Liver (tissue), 9 donors: ENCODE data around the gene MARCKS. TPM values are rescaled to one million over a fixed set of nuclear protein-coding genes. Genes with fewer than 3 reads are reported as not detected.

Experiments used
- DNase-seq: peaks from one replicate; pipeline ENCODE4 v3.0.0-alpha.2; 2017; ENCODE audit warnings: low spot score
- H3K27ac ChIP-seq, 2 donors: one replicate each; pipeline ENCODE4 v1.7.0; 2013; ENCODE audit warnings: inconsistent platforms in 2 of 2, low read length in 2 of 2, control low read depth in 1 of 2, low read depth in 1 of 2, mild to moderate bottlenecking in 1 of 2
- H3K27me3 ChIP-seq, 4 donors: one replicate each; pipeline versions ENCODE4 v1.6.1 to v1.7.0; 2013; ENCODE audit warnings: low read length in 3 of 4, inconsistent platforms in 1 of 4, mild to moderate bottlenecking in 1 of 4, moderate library complexity in 1 of 4; ENCODE audit not compliant: control insufficient read depth in 4 of 4, insufficient read depth in 4 of 4
- H3K36me3 ChIP-seq, 4 donors: one replicate each; pipeline versions ENCODE4 v1.6.1 to v1.7.0; 2013; ENCODE audit warnings: low read length in 3 of 4, mild to moderate bottlenecking in 3 of 4, low read depth in 1 of 4, moderate library complexity in 1 of 4; ENCODE audit not compliant: control insufficient read depth in 4 of 4, insufficient read depth in 3 of 4
- H3K4me1 ChIP-seq, 4 donors: one replicate each; pipeline versions ENCODE4 v1.6.1 to v1.7.0; 2013; ENCODE audit warnings: low read length in 3 of 4, mild to moderate bottlenecking in 3 of 4, moderate library complexity in 1 of 4; ENCODE audit not compliant: control insufficient read depth in 4 of 4, insufficient read depth in 4 of 4
- H3K4me3 ChIP-seq, 3 donors: one replicate each; pipeline versions ENCODE4 v1.6.1 to v1.7.0; 2013; ENCODE audit warnings: low read length in 3 of 3, control low read depth in 1 of 3, low read depth in 1 of 3, mild to moderate bottlenecking in 1 of 3
- H3K9ac ChIP-seq, 2 donors: one replicate each; pipeline ENCODE4 v1.7.0; 2013; ENCODE audit warnings: low read length in 2 of 2, mild to moderate bottlenecking in 2 of 2, moderate library complexity in 2 of 2, control low read depth in 1 of 2, low read depth in 1 of 2
- H3K9me3 ChIP-seq, 4 donors: one replicate each; pipeline versions ENCODE4 v1.6.1 to v1.7.0; 2013; ENCODE audit warnings: low read length in 3 of 4; ENCODE audit not compliant: control insufficient read depth in 4 of 4
- EGR1 ChIP-seq, 2 donors: IDR thresholded peaks; 2 replicates each; pipeline ENCODE4 v1.6.1; 2016 to 2018; ENCODE audit warnings: antibody characterized with exemption in 2 of 2, low read depth in 2 of 2
- FOXA1 ChIP-seq: IDR thresholded peaks from 2 replicates; pipeline ENCODE4 v1.6.1; 2016; ENCODE audit warnings: antibody characterized with exemption
- FOXA2 ChIP-seq: IDR thresholded peaks from 2 replicates; pipeline ENCODE4 v1.6.1; 2016; ENCODE audit warnings: antibody characterized with exemption
- GABPA ChIP-seq, 2 donors: IDR thresholded peaks in 1 of 2; conservative IDR thresholded peaks in 1 of 2; 2 replicates each; pipeline ENCODE4 v1.6.1; 2016; ENCODE audit warnings: antibody characterized with exemption in 2 of 2, mild to moderate bottlenecking in 1 of 2, moderate library complexity in 1 of 2
- HNF4A ChIP-seq, 2 donors: conservative IDR thresholded peaks; 2 replicates each; pipeline ENCODE4 v1.6.1; 2016; ENCODE audit warnings: antibody characterized with exemption in 2 of 2, mild to moderate bottlenecking in 2 of 2
- JUND ChIP-seq, 2 donors: IDR thresholded peaks; 2 replicates each; pipeline ENCODE4 v1.6.1; 2016; ENCODE audit warnings: antibody characterized with exemption in 2 of 2
- NR2F2 ChIP-seq: IDR thresholded peaks from 2 replicates; pipeline ENCODE4 v1.6.1; 2016; ENCODE audit warnings: antibody characterized with exemption
- RAD21 ChIP-seq, 2 donors: IDR thresholded peaks; 2 replicates each; pipeline ENCODE4 v1.6.1; 2016; ENCODE audit warnings: antibody characterized with exemption in 2 of 2, mild to moderate bottlenecking in 2 of 2
- RXRA ChIP-seq, 2 donors: IDR thresholded peaks; 2 replicates each; pipeline ENCODE4 v1.6.1; 2017 to 2018; ENCODE audit warnings: antibody characterized with exemption in 2 of 2, mild to moderate bottlenecking in 1 of 2
- TAF1 ChIP-seq: conservative IDR thresholded peaks from 2 replicates; pipeline ENCODE4 v1.6.1; 2016; ENCODE audit warnings: antibody characterized with exemption, mild to moderate bottlenecking
- WGBS: extraction: QIAGEN DNeasy Blood & Tissue Kit; methylation state at CpG from one replicate; pipeline ENCODE4 v1.1.7; 2013; 5-methylcytosine and 5-hydroxymethylcytosine counted together
- polyA plus RNA-seq, 2 donors: library from polyadenylated mRNA; stranded (reverse) in 1 of 2; unstranded in 1 of 2; fragments of 200-250 nt in 1 of 2; fragments of >200 nt in 1 of 2; fragmentation: Nextera tagmentation in 1 of 2; extraction: Ambion mirVana in 1 of 2; gene quantifications; one replicate each; pipeline versions ENCODE4 v1.2.1 to v1.2.3, GENCODE V29; 2013 to 2015
- total RNA-seq, 2 donors: library from RNA; depleted of rRNA; stranded (reverse); fragments of >200 nt; gene quantifications; one replicate each; pipeline ENCODE4 v1.2.3, GENCODE V29; 2014
- TF ChIP-seq, protein P1 (sequence below): fragments of 150-350 bp; IDR thresholded peaks from 2 replicates; pipeline ENCODE4 v1.5.1; 2017; ENCODE audit warnings: improper control_type of control experiment, low read depth, low read length; ENCODE audit not compliant: missing input control
- TF ChIP-seq, protein P2 (sequence below): IDR thresholded peaks from 2 replicates; pipeline ENCODE4 v1.6.1; 2016; ENCODE audit warnings: antibody characterized with exemption
- TF ChIP-seq, protein P3 (sequence below): IDR thresholded peaks from 2 replicates; pipeline ENCODE4 v1.6.1; 2016; ENCODE audit warnings: antibody characterized with exemption
- TF ChIP-seq, protein P4 (sequence below): IDR thresholded peaks from 2 replicates; pipeline ENCODE4 v1.6.1; 2016; ENCODE audit warnings: antibody characterized with exemption
- TF ChIP-seq, protein P5 (sequence below): IDR thresholded peaks from 2 replicates; pipeline ENCODE4 v1.6.1; 2016; ENCODE audit warnings: antibody characterized with exemption, mild to moderate bottlenecking
- donor health status: healthy.
- donor health status: healthy.
- donor health status: healthy.
- donor health status: healthy.
- donor health status: healthy.

Gene MARCKS
- total and polyA plus RNA-seq, 4 donors, result 3.6 to 31.6 (median 5.9) TPM

DNA sequence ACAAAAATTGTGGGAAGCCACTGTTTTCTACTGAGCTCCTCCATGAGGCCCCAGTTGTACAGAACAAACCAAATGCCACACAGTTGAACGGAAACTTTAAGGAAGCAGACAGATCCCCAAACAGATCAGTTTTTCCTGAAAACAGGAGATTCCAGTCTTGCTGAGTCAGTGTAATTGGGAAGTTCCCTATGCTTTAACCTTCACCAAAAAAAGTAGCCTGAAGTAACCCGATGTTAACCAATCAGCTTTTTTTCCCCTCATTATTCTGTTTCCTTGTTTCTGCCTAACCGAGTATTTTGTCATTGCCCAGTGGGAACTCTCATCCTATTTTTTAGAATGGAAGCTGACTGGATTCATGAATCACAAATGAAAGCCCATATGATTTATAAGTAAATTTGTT lies 36.7 kb downstream of the MARCKS start:
- Histone ChIP-seq H3K36me3 (no peaks in the 10 kb centered on the region), H3K9me3 (peaks cover 0 to 5% (median under 1%) of the 10 kb centered on the region in 4 donors), H3K4me1 (no peaks in the 10 kb centered on the region), H3K27ac (no peak overlapping the region), H3K4me3 (no peak overlapping the region), H3K27me3 (no peaks in the 10 kb centered on the region), H3K9ac (no peak overlapping the region)
- no peak for DNase-seq
- WGBS, result 70% methylated on average over 3 of the region's 3 CpGs
- TF ChIP-seq FOXA2, result no peak

DNA sequence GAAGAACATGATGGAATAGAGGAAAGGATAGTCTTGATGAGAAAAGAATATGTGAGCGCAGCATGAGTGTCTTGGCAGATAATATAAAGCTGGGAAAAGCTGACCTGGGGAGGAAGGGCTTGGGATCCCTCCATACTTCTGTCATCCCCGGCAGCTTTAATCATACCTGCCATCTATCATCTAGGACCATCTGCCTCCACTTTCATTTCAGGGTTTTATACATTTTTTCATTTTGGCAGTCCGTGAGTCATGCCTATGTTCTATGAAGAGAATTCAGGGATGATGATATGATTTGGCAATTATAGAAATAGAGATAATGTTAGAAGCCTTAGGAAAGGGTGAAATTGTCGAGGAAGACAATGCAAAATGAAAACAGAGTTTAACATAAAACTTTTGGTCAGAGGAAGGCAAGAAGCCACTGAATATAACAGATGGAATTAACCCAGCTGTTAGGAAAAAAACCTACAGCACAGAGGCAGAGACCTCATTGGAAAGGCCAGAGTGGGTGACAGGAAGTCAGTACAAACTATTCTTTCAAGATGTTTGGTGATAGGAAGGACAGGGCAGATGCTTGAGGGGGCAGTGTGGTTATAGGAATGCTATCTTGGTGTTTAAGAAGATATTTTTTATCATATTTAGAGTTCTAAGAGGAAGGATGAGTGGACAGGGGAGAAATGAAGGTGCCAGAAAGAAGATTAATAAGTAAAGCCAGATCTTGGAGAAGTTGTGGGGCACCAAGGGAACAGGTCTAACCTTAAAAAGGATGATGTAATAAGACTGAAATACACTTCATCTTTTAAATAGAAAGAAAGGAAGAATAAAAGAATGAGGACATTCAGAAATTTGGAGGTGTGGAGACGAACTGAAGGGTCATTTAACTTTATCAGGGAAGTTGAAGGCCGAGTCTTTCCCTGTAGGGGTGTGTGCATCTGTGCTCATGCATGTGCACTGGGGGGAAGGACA lies 37.8 kb downstream of the MARCKS start:
- Histone ChIP-seq H3K27ac (no peak overlapping the region), H3K36me3 (no peaks in the 10 kb centered on the region), H3K4me3 (no peak overlapping the region), H3K9ac (no peak overlapping the region), H3K9me3 (peaks cover 0 to 5% (median under 1%) of the 10 kb centered on the region in 4 donors), H3K4me1 (no peaks in the 10 kb centered on the region), H3K27me3 (no peaks in the 10 kb centered on the region)
- DNase-seq, result no peak
- TF ChIP-seq, protein P1, sequence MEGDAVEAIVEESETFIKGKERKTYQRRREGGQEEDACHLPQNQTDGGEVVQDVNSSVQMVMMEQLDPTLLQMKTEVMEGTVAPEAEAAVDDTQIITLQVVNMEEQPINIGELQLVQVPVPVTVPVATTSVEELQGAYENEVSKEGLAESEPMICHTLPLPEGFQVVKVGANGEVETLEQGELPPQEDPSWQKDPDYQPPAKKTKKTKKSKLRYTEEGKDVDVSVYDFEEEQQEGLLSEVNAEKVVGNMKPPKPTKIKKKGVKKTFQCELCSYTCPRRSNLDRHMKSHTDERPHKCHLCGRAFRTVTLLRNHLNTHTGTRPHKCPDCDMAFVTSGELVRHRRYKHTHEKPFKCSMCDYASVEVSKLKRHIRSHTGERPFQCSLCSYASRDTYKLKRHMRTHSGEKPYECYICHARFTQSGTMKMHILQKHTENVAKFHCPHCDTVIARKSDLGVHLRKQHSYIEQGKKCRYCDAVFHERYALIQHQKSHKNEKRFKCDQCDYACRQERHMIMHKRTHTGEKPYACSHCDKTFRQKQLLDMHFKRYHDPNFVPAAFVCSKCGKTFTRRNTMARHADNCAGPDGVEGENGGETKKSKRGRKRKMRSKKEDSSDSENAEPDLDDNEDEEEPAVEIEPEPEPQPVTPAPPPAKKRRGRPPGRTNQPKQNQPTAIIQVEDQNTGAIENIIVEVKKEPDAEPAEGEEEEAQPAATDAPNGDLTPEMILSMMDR, result no peak
- TF ChIP-seq NR2F2 (no peak), GABPA (IDR thresholded peaks at IDR 0.05 in 1 of 2, conservative IDR thresholded peaks at IDR 0.05 in 1 of 2) (no peak), RXRA (IDR thresholded peaks at IDR 0.05) (no peak), EGR1 (IDR thresholded peaks at IDR 0.05; ENCODE audit: low read depth in 2 of 2) (no peak), TAF1 (no peak), FOXA1 (no peak), HNF4A (conservative IDR thresholded peaks at IDR 0.05) (no peak), JUND (IDR thresholded peaks at IDR 0.05) (no peak), RAD21 (IDR thresholded peaks at IDR 0.05) (no peak), FOXA2 (no peak)
- TF ChIP-seq, protein P2, sequence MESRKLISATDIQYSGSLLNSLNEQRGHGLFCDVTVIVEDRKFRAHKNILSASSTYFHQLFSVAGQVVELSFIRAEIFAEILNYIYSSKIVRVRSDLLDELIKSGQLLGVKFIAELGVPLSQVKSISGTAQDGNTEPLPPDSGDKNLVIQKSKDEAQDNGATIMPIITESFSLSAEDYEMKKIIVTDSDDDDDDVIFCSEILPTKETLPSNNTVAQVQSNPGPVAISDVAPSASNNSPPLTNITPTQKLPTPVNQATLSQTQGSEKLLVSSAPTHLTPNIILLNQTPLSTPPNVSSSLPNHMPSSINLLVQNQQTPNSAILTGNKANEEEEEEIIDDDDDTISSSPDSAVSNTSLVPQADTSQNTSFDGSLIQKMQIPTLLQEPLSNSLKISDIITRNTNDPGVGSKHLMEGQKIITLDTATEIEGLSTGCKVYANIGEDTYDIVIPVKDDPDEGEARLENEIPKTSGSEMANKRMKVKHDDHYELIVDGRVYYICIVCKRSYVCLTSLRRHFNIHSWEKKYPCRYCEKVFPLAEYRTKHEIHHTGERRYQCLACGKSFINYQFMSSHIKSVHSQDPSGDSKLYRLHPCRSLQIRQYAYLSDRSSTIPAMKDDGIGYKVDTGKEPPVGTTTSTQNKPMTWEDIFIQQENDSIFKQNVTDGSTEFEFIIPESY, result no peak
- TF ChIP-seq, protein P3, sequence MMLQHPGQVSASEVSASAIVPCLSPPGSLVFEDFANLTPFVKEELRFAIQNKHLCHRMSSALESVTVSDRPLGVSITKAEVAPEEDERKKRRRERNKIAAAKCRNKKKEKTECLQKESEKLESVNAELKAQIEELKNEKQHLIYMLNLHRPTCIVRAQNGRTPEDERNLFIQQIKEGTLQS, result no peak
- TF ChIP-seq, protein P4, sequence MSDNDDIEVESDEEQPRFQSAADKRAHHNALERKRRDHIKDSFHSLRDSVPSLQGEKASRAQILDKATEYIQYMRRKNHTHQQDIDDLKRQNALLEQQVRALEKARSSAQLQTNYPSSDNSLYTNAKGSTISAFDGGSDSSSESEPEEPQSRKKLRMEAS, result no peak
- TF ChIP-seq, protein P5, sequence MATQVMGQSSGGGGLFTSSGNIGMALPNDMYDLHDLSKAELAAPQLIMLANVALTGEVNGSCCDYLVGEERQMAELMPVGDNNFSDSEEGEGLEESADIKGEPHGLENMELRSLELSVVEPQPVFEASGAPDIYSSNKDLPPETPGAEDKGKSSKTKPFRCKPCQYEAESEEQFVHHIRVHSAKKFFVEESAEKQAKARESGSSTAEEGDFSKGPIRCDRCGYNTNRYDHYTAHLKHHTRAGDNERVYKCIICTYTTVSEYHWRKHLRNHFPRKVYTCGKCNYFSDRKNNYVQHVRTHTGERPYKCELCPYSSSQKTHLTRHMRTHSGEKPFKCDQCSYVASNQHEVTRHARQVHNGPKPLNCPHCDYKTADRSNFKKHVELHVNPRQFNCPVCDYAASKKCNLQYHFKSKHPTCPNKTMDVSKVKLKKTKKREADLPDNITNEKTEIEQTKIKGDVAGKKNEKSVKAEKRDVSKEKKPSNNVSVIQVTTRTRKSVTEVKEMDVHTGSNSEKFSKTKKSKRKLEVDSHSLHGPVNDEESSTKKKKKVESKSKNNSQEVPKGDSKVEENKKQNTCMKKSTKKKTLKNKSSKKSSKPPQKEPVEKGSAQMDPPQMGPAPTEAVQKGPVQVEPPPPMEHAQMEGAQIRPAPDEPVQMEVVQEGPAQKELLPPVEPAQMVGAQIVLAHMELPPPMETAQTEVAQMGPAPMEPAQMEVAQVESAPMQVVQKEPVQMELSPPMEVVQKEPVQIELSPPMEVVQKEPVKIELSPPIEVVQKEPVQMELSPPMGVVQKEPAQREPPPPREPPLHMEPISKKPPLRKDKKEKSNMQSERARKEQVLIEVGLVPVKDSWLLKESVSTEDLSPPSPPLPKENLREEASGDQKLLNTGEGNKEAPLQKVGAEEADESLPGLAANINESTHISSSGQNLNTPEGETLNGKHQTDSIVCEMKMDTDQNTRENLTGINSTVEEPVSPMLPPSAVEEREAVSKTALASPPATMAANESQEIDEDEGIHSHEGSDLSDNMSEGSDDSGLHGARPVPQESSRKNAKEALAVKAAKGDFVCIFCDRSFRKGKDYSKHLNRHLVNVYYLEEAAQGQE, result no peak
- WGBS, result 74% methylated on average over 6 of the region's 6 CpGs
